Neural cell (in vitro differentiated cells): ENCODE results near the gene SNX10.

Experiments
- EP300 ChIP-seq: fragments of 450-650 bp; conservative IDR thresholded peaks from 2 replicates; pipeline ENCODE4 v1.6.1; 2014; ENCODE audit warnings: antibody characterized with exemption, mild to moderate bottlenecking, moderate library complexity; ENCODE audit not compliant: poor library complexity, severe bottlenecking
- EZH2 ChIP-seq: fragments of 200-600, 300-800 bp; shearing (Covaris generic), sonication (generic); IDR thresholded peaks from 2 replicates; pipeline ENCODE4 v1.6.1; 2014; ENCODE audit warnings: antibody characterized with exemption, low read length, borderline replicate concordance, mild to moderate bottlenecking; ENCODE audit not compliant: insufficient read depth, poor library complexity, severe bottlenecking
- POLR2AphosphoS5 ChIP-seq: IDR thresholded peaks from 2 replicates; pipeline ENCODE4 v1.6.1; 2012
- RAD21 ChIP-seq: fragments of 450-650 bp; conservative IDR thresholded peaks from 2 replicates; pipeline ENCODE4 v1.6.1; 2014; ENCODE audit warnings: antibody characterized with exemption, mild to moderate bottlenecking, moderate library complexity
- TAF1 ChIP-seq: IDR thresholded peaks from 2 replicates; pipeline ENCODE4 v1.6.1; 2012; ENCODE audit warnings: low read depth
- TF ChIP-seq, protein P1 (sequence below): fragments of 450-650 bp; IDR thresholded peaks from 2 replicates; pipeline ENCODE4 v1.5.1; 2014; ENCODE audit warnings: antibody characterized with exemption, mild to moderate bottlenecking, moderate library complexity; ENCODE audit not compliant: poor library complexity, severe bottlenecking

DNA sequence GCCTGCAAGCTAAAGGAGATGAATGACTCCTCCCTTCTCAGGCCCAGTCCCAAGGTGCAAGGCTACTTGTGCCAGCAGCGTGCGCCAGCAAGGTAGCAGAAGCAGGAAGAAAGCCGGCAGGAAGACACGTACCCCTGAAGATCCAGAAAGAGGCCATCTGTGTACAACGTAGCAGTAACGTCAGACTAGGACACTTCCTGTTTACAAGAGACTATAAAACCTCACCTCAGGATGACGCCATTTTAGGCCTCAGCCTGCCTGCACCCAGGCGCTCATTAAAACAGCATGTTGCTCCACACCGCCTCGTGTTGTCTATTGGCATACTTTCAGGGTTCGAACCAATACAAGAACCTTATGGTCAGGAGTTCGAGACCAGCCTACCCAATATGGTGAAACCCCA lies 41.4 kb upstream of the SNX10 start:
- TF ChIP-seq EP300 (no peak), RAD21 (no peak), EZH2 (no peak), TAF1 (no peak), POLR2AphosphoS5 (no peak)
- TF ChIP-seq, protein P1, sequence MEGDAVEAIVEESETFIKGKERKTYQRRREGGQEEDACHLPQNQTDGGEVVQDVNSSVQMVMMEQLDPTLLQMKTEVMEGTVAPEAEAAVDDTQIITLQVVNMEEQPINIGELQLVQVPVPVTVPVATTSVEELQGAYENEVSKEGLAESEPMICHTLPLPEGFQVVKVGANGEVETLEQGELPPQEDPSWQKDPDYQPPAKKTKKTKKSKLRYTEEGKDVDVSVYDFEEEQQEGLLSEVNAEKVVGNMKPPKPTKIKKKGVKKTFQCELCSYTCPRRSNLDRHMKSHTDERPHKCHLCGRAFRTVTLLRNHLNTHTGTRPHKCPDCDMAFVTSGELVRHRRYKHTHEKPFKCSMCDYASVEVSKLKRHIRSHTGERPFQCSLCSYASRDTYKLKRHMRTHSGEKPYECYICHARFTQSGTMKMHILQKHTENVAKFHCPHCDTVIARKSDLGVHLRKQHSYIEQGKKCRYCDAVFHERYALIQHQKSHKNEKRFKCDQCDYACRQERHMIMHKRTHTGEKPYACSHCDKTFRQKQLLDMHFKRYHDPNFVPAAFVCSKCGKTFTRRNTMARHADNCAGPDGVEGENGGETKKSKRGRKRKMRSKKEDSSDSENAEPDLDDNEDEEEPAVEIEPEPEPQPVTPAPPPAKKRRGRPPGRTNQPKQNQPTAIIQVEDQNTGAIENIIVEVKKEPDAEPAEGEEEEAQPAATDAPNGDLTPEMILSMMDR = no peak
